Nephron progenitor cell (in vitro differentiated cells): ENCODE data around the gene BTBD9.

Source experiments
- DNase-seq: peaks from one replicate; pipeline ENCODE4 v3.0.0; 2021
- H3K27ac Mint-ChIP-seq: 2 replicates; pipeline ENCODE4 v1.8.0; 2021; ENCODE audit warnings: mild to moderate bottlenecking, moderate library complexity, mixed read lengths
- H3K27me3 Mint-ChIP-seq: 2 replicates; pipeline ENCODE4 v1.8.0; 2021; ENCODE audit warnings: mild to moderate bottlenecking, low read depth, mixed read lengths; ENCODE audit not compliant: poor library complexity
- H3K36me3 Mint-ChIP-seq: 2 replicates; pipeline ENCODE4 v1.8.0; 2021; ENCODE audit warnings: low read depth, mixed read lengths
- H3K4me1 Mint-ChIP-seq: 2 replicates; pipeline ENCODE4 v1.8.0; 2021; ENCODE audit warnings: mixed read lengths
- H3K4me3 Mint-ChIP-seq: 2 replicates; pipeline ENCODE4 v1.8.0; 2021; ENCODE audit warnings: mild to moderate bottlenecking, moderate library complexity, mixed read lengths
- H3K9me3 Mint-ChIP-seq: 2 replicates; pipeline ENCODE4 v1.8.0; 2021; ENCODE audit warnings: mild to moderate bottlenecking, moderate library complexity, mixed read lengths
- CTCF ChIP-seq: fragments of 200-600 bp; sonication (generic); IDR thresholded peaks from 2 replicates; pipeline ENCODE4 v1.5.0; 2021; ENCODE audit warnings: antibody characterized with exemption

Gene BTBD9

GRCh38 chr6:38485488-38485887 lies 154.2 kb downstream of the BTBD9 start:
- peaks cover 2% of the 10 kb centered on the region for H3K27me3 Mint-ChIP-seq
- no peak for TF ChIP-seq CTCF
- no peak for DNase-seq
- H3K36me3 Mint-ChIP-seq: no peaks in the 10 kb centered on the region
- H3K9me3 Mint-ChIP-seq: no peaks in the 10 kb centered on the region
- no peaks in the 10 kb centered on the region for H3K4me1 Mint-ChIP-seq
- no peak overlapping the region for H3K4me3 Mint-ChIP-seq
- no peak overlapping the region for H3K27ac Mint-ChIP-seq

- TF ChIP-seq CTCF: no peak
- no peaks in the 10 kb centered on the region for H3K36me3 Mint-ChIP-seq
- no peaks in the 10 kb centered on the region for H3K4me1 Mint-ChIP-seq
- H3K27ac Mint-ChIP-seq: no peak overlapping the region
- H3K9me3 Mint-ChIP-seq: no peaks in the 10 kb centered on the region
- no peak for DNase-seq
- peaks cover 3% of the 10 kb centered on the region for H3K27me3 Mint-ChIP-seq
- H3K4me3 Mint-ChIP-seq: no peak overlapping the region
These were observed 155.1 kb downstream of the BTBD9 start for GRCh38 chr6:38484656-38485055.

GRCh38 chr6:38483526-38483925 lies 156.2 kb downstream of the BTBD9 start:
- Mint-ChIP-seq H3K4me3 (no peak overlapping the region), H3K4me1 (peaks cover 1% of the 10 kb centered on the region), H3K27ac (no peak overlapping the region), H3K9me3 (no peaks in the 10 kb centered on the region), H3K27me3 (peaks cover 3% of the 10 kb centered on the region), H3K36me3 (no peaks in the 10 kb centered on the region)
- no peak for TF ChIP-seq CTCF
- no peak for DNase-seq

- Mint-ChIP-seq H3K4me1 (peaks cover 9% of the 10 kb centered on the region), H3K27ac (no peak overlapping the region), H3K36me3 (no peaks in the 10 kb centered on the region), H3K27me3 (peaks cover 5% of the 10 kb centered on the region), H3K9me3 (no peaks in the 10 kb centered on the region), H3K4me3 (no peak overlapping the region)
- no peak for TF ChIP-seq CTCF
- no peak for DNase-seq
These were observed 157.3 kb downstream of the BTBD9 start for GRCh38 chr6:38482466-38482865.

GRCh38 chr6:38481851-38482250 lies 157.9 kb downstream of the BTBD9 start:
- TF ChIP-seq CTCF: no peak
- H3K27me3 Mint-ChIP-seq: peaks cover 10% of the 10 kb centered on the region
- DNase-seq: no peak
- H3K4me3 Mint-ChIP-seq: no peak overlapping the region
- H3K4me1 Mint-ChIP-seq: peaks cover 9% of the 10 kb centered on the region
- no peaks in the 10 kb centered on the region for H3K9me3 Mint-ChIP-seq
- H3K27ac Mint-ChIP-seq: no peak overlapping the region
- no peaks in the 10 kb centered on the region for H3K36me3 Mint-ChIP-seq

- DNase-seq: no peak
- H3K27ac Mint-ChIP-seq: no peak overlapping the region
- H3K36me3 Mint-ChIP-seq: no peaks in the 10 kb centered on the region
- no peaks in the 10 kb centered on the region for H3K9me3 Mint-ChIP-seq
- no peak overlapping the region for H3K4me3 Mint-ChIP-seq
- peaks cover 11% of the 10 kb centered on the region for H3K27me3 Mint-ChIP-seq
- peaks cover 9% of the 10 kb centered on the region for H3K4me1 Mint-ChIP-seq
- no peak for TF ChIP-seq CTCF
These were observed 158.4 kb downstream of the BTBD9 start for GRCh38 chr6:38481211-38481836.
